ENCODE measurements around the gene UBE2F.
"Not testable (repeated sequence)": the region's sequence is repeated elsewhere in the genome, so short reads cannot be mapped to it uniquely, and the experiment has no call there.

UBE2F gene

DNA sequence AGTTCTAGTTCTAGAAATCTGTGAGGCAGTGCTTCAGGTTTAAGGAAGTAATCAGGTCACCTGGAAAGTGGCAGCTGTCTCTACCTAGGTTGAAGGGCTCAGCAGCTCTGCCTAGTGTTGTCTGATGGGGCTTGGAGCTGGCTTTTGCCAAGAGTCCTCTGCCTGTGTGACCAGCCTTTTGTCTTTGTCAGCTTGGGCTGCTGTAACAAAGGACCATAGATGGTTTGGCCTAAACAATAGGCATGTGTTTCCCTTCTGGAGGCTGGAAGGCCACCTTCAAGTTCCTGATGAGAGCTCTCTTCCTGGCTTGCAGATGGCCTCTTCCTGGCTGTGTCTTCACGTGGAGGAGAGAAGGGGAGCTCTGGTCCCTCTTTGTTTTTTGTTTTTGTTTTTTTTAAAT, 13.3 kb downstream of the UBE2F start:
- no peak overlapping the region for H3K4me3 ChIP-seq (ENCODE audit: low read length)
- no peak for TF ChIP-seq ZNF274 (IDR thresholded peaks at IDR 0.05; ENCODE audit: low read depth, low read length)

DNA sequence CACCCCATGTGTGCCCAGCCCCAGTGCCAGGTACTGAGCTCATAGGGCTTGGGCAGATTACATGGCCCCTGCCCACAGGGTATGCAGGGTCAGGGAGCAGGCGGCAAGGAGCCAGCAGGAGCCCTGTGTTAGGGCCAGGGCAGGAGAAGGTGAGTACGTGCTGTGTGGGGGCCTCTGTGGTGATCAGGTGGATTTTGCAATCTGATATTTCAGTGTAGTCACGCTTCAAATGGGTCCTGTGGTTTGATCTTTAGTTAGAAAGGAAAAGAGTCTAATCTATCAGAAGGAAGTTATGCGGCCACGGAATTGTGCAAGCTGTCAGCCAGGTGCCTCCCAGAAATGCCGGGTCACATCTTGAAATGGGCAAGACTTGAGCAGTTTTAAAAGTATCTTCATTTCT, 13.9 kb downstream of the UBE2F start:
- TF ChIP-seq ZNF274 (IDR thresholded peaks at IDR 0.05; ENCODE audit: low read depth, low read length): no peak
- H3K4me3 ChIP-seq (ENCODE audit: low read length): no peak overlapping the region

DNA sequence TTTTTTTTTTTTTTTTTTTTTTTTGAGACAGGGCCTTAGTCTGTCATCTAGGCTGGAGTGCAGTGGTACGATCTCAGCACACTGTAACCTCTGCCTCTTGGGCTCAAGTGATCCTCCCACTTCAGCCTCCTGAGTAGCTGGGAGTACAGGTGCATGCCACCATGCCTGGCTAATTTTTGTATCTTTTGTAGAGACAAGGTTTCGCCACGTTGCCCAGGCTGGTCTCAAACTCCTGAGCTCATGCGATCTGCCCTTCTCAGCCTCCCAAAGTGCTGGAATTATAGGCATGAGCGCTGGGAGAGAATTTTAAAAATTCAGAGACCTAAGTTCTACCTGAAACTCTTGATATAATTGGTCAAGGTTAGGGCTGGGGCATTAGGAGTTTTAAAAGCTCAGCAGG, 14.8 kb downstream of the UBE2F start:
- H3K4me3 ChIP-seq (ENCODE audit: low read length): not testable (repeated sequence)

DNA sequence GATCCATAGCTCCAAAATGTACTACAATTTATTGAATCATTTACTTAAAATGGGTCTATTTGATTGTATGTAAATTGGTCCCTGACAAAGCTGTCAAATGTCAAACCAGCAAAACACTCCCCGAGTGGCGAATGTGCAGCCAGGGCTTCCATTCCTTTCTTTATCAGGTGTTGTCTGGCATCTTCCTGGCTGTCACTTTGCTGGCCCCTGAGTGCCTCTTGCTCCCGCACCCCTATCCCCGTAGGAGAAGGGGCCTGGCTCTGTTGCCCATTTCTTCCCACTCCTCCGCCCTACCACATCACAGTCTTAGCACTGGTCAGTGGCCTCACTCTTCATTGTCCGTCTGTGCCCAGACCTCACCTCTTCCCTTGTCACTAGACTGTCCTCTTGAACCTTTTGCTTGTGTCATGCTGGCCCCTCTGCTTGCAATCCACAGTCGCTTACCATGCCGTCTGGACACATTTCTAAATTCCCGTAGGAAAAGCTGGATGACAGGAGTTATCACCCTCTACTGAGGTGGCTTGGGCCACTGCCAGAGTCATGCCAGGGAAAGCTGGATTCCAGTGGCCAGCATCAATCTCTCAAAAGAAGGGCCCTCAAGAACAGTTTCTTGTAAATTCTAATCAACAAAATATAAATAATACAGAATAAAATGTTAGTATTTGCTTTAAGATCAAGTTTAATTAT, 15.4 kb downstream of the UBE2F start:
- H3K4me3 ChIP-seq (ENCODE audit: low read length): no peak overlapping the region
- no peak for TF ChIP-seq ZNF274 (IDR thresholded peaks at IDR 0.05; ENCODE audit: low read depth, low read length)

DNA sequence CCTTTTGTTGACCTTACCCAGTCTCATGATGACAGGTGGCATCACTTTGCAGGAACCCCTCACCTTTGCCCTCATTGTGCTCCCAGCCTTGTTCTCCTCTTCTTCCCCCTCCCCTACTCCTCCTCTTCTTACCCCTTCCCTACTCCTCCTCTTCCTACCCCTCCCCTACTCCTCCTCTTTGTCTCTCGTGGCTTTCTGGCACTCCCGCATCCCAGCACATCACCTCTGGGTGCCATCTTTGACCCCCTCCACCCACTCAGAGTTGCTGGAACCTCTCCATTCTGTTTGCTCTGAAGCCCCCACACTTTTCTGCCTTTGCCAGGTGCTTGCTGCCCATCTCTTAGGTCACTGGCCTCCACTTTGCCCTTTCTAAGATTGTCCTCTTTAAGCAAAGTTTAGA, 17.1 kb downstream of the UBE2F start:
- no peak for TF ChIP-seq ZNF274 (IDR thresholded peaks at IDR 0.05; ENCODE audit: low read depth, low read length)
- H3K4me3 ChIP-seq (ENCODE audit: low read length): no peak overlapping the region

DNA sequence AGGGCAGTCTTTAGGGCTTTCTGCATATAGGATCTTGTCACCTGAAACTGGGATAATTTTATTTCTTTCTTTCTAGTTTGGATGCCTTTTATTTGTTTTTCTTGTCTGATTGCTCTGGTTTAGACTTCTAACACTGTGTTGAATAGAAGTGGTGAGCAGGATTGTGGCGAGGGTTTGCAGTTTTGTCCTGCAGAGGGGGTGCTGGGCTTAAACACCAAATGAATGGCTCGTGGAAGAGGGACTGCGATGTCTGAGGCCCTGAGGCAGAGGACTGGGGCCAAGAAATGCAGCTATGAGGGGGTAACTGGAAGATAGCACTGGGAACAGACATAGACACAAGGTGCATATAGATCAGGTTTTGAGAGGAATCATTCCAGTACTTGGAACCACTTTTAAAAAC, 20.5 kb downstream of the UBE2F start:
- no peak overlapping the region for H3K4me3 ChIP-seq (ENCODE audit: low read length)
- no peak for TF ChIP-seq ZNF274 (IDR thresholded peaks at IDR 0.05; ENCODE audit: low read depth, low read length)

DNA sequence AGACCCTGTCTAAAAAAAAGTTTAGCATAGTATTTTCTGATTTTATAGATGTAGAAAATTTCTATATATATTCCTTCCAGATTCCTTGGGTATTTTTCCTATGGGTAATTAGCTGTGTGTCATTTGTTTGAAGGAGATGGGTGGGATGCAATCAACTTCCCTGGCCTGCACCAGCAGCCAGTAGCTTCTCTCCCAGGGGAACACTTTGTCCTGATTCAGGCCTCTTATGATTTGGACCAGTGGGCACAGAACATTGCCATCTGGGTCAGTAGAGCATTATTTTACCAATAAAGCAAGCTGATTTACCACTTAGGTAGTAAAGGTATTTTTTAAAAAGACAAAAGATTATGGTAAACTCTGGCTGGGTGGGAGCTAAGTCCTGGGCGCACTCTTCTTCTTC, 26.9 kb downstream of the UBE2F start:
- H3K4me3 ChIP-seq (ENCODE audit: low read length): no peak overlapping the region
- no peak for TF ChIP-seq ZNF274 (IDR thresholded peaks at IDR 0.05; ENCODE audit: low read depth, low read length)

DNA sequence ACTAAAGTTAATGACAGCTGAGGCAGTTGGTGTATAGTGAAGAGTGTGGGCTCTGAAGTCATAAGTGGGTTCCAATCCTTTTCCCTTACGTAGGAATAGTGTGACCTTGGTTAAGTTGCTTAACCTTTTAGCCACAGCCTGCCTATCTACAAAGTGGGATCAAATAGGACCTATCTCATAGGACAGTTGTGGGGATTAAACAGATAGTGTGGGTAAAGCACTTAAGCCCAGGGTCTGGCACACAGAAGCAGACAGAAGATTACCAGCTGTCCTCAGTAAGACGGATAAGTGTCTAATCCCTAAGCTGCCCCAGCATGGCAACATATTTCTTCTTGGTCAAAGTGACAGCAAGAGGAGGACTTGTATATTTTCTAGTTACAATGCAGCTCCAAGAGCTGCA, 28.2 kb downstream of the UBE2F start:
- TF ChIP-seq ZNF274 (IDR thresholded peaks at IDR 0.05; ENCODE audit: low read depth, low read length): no peak
- no peak overlapping the region for H3K4me3 ChIP-seq (ENCODE audit: low read length)

DNA sequence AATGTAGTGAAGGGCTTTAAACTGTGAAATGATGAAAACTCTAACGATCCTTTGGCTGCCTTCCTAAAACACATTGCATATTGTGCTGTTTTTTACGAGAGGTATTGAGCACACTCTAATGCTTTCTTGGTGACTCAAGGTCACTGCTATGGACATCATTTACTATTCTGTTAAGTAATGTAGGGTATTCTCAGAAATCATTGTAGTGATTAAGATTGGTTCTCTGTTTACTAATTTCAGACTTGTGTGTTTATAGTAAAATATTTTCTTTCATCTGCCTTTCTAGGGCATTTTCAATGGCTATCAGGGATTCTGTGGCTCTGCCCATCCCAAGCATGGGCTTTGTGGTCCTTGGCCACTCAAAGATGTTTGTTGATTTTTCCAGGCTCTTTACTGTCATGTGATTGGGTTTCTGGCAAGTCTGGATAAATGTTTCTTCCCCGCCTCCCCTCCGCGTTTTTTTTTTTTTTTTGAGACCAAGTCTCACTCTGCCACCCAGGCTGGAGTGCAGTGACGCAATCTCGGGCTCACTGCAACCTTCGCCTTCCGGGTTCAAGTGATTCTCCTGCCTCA, 29.3 kb downstream of the UBE2F start:
- no peak overlapping the region for H3K4me3 ChIP-seq (ENCODE audit: low read length)
- no peak for TF ChIP-seq ZNF274 (IDR thresholded peaks at IDR 0.05; ENCODE audit: low read depth, low read length)

DNA sequence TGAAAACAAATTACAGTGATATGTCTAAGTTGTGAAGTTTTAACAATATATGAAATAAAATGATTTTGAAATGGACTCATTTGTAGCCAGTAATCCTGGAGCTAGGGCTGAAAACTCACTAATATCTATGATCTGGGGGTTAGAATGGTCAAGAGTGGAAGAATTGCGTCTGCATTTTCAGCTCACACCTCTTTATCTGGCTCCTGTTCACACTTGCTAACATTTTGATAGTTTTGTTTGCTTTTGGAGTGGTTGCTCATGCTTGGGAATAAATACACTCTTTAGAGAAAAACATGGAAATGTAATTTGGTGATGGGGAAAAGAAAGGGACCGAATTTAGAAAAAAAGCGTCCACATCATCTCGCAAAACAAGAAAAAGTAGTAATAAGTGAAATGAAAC, 30.7 kb downstream of the UBE2F start:
- TF ChIP-seq ZNF274 (IDR thresholded peaks at IDR 0.05; ENCODE audit: low read depth, low read length): no peak
- H3K4me3 ChIP-seq (ENCODE audit: low read length): no peak overlapping the region

DNA sequence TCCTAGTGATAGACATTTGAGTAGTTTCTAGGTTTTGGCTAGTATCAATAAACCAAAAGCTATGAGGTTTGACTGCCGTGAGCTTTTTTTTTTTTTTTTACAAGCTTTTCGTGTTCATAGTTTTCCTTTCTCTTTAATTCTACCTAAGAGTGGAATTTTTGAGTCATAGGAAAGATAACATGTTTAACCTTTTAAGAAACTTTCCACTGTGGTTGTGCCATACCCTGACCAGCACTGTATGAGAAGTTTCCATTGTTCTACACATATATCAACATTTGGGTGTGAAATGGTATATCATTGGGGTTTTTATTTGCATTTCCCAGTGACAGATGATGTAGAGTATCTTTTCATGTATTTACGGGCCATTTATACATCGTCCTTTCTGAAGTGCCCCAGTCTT, 31.7 kb downstream of the UBE2F start:
- TF ChIP-seq ZNF274 (IDR thresholded peaks at IDR 0.05; ENCODE audit: low read depth, low read length): no peak
- no peak overlapping the region for H3K4me3 ChIP-seq (ENCODE audit: low read length)

DNA sequence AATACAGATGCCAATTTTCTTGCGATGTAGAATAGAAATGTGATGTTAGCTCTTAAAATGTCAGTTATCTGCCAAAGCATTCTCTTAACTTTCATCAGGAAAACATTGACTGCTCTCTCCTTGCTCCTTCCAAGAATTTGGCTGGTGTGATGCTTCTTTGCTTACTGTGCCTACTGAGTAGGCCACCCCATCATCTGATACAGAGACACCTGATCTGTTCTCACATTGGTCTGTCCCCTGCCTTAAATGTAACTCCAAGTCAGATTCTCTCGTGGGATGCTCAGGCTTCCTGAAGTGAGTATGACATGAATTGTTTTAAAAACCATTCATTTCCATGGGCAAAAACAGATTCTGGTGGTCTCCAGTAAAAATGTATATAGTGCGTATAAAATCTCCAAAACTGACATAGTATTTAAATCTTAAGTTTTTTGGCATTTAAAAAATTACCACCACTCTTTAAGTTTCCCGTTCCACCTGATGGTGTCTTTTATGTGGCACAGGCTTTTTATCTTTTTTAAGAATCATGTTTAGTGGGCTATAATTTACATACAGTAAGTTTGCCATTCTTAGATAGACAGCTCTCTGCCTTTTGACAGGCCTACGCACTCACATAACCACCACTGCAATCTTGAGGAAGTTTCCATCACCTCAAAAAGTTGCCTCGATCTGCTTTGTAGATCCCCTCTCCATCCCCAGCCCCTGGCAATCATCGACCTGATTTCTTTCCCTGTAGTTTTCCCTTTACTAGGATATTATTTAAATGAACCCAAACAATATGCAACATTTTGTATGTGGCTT, 36.6 kb downstream of the UBE2F start:
- no peak overlapping the region for H3K4me3 ChIP-seq (ENCODE audit: low read length)
- TF ChIP-seq ZNF274 (IDR thresholded peaks at IDR 0.05; ENCODE audit: low read depth, low read length): no peak

DNA sequence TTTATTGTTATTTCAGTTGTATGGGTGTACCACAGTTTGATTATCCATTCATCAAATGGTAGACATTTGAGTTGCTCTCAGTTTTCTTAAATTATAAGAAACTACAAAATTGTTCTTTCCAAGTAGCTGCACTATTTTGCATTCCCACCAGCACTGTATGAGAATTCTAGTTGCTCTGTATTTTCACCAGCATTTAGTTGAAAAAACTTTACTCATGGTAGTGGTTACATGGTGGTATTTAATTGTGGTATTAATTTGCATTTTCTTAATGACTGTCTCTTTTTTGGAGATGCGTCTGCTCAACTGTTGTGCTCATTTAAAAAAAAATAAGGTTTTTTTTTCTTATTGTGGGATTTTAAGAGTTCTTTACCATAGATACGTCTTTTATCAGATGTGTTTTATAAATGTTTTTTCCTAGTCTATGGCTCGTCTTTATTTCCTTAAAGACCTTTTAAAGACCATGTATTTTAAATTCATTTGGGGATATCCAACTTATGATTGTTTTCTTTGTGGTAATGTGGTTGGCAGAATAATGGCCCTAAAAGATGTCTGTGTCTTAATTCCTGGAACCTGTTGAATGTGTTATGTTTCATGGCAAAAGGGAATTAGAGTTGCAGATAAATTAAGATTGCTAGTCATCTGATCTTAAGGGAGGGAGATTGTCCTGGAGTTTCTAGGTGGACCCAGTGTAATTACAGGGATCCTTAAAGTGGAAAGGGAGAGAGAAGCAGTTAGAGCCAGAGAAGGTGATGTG, 37.4 kb downstream of the UBE2F start:
- H3K4me3 ChIP-seq (ENCODE audit: low read length): no peak overlapping the region
- TF ChIP-seq ZNF274 (IDR thresholded peaks at IDR 0.05; ENCODE audit: low read depth, low read length): no peak

DNA sequence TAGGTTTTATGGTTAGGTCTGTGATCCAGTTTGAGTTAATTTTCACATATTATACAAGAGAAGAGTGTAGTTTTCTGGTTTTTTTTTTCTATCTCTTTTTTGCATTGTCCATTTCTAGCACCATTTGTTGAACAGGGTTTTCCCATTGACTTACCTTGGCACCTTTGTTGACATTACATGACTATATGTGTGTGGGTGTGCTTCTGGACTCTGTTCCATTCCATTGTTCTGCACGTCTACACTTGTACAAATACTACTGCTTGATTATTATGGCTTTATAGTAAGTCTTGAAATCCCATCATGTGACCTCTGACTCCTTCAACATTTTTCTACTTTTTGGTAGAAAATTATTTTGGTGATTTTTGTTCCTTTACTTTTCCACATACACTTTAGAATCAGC, 38.7 kb downstream of the UBE2F start:
- H3K4me3 ChIP-seq (ENCODE audit: low read length): no peak overlapping the region
- TF ChIP-seq ZNF274 (IDR thresholded peaks at IDR 0.05; ENCODE audit: low read depth, low read length): no peak

DNA sequence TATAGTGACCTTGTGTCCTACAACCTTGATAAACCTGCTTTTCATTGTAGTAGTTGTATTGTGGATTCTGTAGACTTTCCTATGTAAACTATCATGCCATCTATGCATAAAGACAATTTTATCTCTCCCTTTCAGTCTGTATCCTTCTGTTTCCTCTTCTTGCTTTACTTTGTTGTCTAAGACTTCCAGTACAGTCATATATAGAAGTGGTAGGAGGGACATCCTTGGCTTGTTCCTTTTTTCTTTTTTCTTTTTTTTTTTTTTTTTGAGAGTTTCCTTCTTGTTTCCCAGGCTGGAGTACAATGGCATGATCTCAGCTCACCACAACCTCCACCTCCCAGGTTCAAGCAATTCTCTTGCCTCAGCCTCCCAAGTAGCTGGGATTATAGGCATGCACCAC, 39.7 kb downstream of the UBE2F start:
- no peak for TF ChIP-seq ZNF274 (IDR thresholded peaks at IDR 0.05; ENCODE audit: low read depth, low read length)
- H3K4me3 ChIP-seq (ENCODE audit: low read length): no peak overlapping the region

Measured in GM08714 (cell line).